ENCODE data around the gene MKNK1.

The MKNK1 gene

GRCh38 chr1:46606255-46606965 lies 2.3 kb upstream of the MKNK1 start:
- no peak overlapping the region for H3K4me3 ChIP-seq (ENCODE audit: low read length)
- no peak for DNase-seq (ENCODE audit: low read depth)
- no peak for TF ChIP-seq CTCF (conservative IDR thresholded peaks at IDR 0.05; ENCODE audit: low read length)

GRCh38 chr1:46605232-46605631 lies 1.2 kb upstream of the MKNK1 start:
- H3K4me3 ChIP-seq (ENCODE audit: low read length) = no peak overlapping the region
- no peak for TF ChIP-seq CTCF (conservative IDR thresholded peaks at IDR 0.05; ENCODE audit: low read length)
- DNase-seq (ENCODE audit: low read depth) = no peak

GRCh38 chr1:46603481-46603857 lies 599 bp downstream of the MKNK1 start:
- no peak for DNase-seq (ENCODE audit: low read depth)
- no peak for TF ChIP-seq CTCF (conservative IDR thresholded peaks at IDR 0.05; ENCODE audit: low read length)
- H3K4me3 ChIP-seq (ENCODE audit: low read length) = peak overlapping the region; percentile 97

GRCh38 chr1:46601257-46602007 lies 2.6 kb downstream of the MKNK1 start:
- H3K4me3 ChIP-seq (ENCODE audit: low read length) = no peak overlapping the region
- TF ChIP-seq CTCF (conservative IDR thresholded peaks at IDR 0.05; ENCODE audit: low read length) = no peak
- DNase-seq (ENCODE audit: low read depth) = no peak

DNA sequence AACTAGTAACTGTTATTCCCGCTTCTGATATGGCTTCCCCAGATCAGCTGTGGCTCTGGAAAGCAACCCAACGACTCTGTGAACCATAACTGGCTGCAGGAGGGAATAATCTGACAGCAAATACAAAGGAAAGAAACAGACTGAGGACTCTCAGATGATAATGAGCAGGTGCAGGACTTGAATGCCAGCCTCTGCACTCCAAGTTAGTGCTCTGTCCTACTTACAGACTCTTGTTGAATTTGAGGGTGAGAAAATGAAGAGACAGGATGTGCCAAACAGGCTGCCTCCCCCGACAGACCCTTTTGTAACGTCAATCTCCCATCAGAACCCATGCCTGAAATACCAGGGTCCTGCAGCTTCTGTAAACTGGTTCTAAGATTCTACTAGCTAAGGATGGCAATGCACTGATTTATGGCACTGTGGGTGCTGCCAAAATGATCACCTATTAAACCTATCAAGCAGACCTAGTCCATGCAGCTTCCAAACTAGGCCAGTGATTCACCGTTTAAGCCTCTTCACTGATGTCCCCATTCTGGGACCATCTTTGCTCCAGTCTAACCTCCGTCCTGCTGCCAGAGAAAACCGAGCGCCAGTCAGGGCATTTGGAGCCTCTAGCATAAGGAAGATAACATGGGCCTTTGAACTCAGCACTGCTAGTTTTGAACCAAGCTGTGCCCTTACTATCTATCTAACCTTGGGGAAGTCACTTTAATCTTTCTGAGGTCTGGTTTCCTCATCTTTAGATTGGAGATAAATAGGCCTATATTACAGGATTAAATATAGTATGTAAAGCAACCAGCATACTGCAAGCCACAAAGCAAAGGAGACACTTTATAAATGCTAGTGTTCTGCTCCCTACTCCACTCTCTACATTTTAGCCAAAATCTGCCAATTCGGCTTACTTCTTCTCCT lies 4.8 kb downstream of the MKNK1 start:
- no peak for DNase-seq (ENCODE audit: low read depth)
- TF ChIP-seq CTCF (conservative IDR thresholded peaks at IDR 0.05; ENCODE audit: low read length) = no peak
- no peak overlapping the region for H3K4me3 ChIP-seq (ENCODE audit: low read length)

GRCh38 chr1:46596846-46597245 lies 7.2 kb downstream of the MKNK1 start:
- no peak for TF ChIP-seq CTCF (conservative IDR thresholded peaks at IDR 0.05; ENCODE audit: low read length)
- no peak overlapping the region for H3K4me3 ChIP-seq (ENCODE audit: low read length)
- no peak for DNase-seq (ENCODE audit: low read depth)
